Esophagus squamous epithelium (tissue), 5 donors: ENCODE measurements around the gene MAFF. TPM values are rescaled to one million over a fixed set of nuclear protein-coding genes. Genes with fewer than 3 reads are reported as not detected.

Experiments
- DNase-seq: peaks from one replicate; lab custom pipeline; 2025; lab: John Stamatoyannopoulos, UW
- H3K27ac ChIP-seq, 4 donors: fragments of 200-600 bp; sonication (generic); one replicate each; pipeline ENCODE4 v1.5.1; 2016 to 2019; ENCODE audit warnings: mild to moderate bottlenecking in 1 of 4
- H3K27me3 ChIP-seq, 4 donors: fragments of 200-600 bp; sonication (generic); 1 replicate in 3 of 4; 2 replicates in 1 of 4; pipeline versions ENCODE4 v1.5.1 to v1.6.0; 2017 to 2021; ENCODE audit warnings: antibody characterized with exemption in 1 of 4
- H3K36me3 ChIP-seq, 3 donors: fragments of 200-600 bp; sonication (generic); one replicate each; pipeline ENCODE4 v1.5.1; 2016 to 2019
- H3K4me1 ChIP-seq, 3 donors: fragments of 200-600 bp; sonication (generic); one replicate each; pipeline ENCODE4 v1.5.1; 2017 to 2019
- H3K4me3 ChIP-seq, 4 donors: fragments of 200-600 bp; sonication (generic); 1 replicate in 3 of 4; 2 replicates in 1 of 4; pipeline ENCODE4 v1.5.1; 2016 to 2019; ENCODE audit warnings: mild to moderate bottlenecking in 2 of 4, moderate library complexity in 1 of 4
- H3K9me3 ChIP-seq, 3 donors: fragments of 200-600 bp; sonication (generic); one replicate each; pipeline ENCODE4 v1.5.1; 2016 to 2019
- POLR2A ChIP-seq, 4 donors: fragments of 450-650 bp; IDR thresholded peaks; one replicate each; pipeline ENCODE4 v1.6.1; 2017; ENCODE audit warnings: antibody characterized with exemption in 4 of 4, mild to moderate bottlenecking in 4 of 4, moderate library complexity in 3 of 4
- WGBS, 2 donors: methylation state at CpG; one replicate each; pipeline ENCODE4 v1.1.5; 2018; 5-methylcytosine and 5-hydroxymethylcytosine counted together
- intact Hi-C: fragments of 100-400 bp; cut with DNase I; formaldehyde crosslinking; loops from one replicate; pipeline ENCODE4 v1.15.0; 2022
- total RNA-seq, 4 donors: library from RNA; depleted of rRNA; stranded (reverse); fragments of >200 nt; gene quantifications; one replicate each; pipeline ENCODE4 v1.1.0, GENCODE V29; 2016
- TF ChIP-seq, protein P1 (sequence below), 6 experiments: fragments of 450-650 bp in 4 of 6; fragments of 200-600 bp in 2 of 6; sonication (generic) in 2 of 6; IDR thresholded peaks; one replicate each; pipeline ENCODE4 v1.5.1; 2016 to 2019; ENCODE audit warnings: antibody characterized with exemption in 6 of 6, mild to moderate bottlenecking in 4 of 6, moderate library complexity in 4 of 6
- donor health status: DM: yes; HTN: yes; CAD: no.

Gene MAFF
- total RNA-seq, 4 donors from 2014 or later: 19.4 to 51.6 (median 40.5) TPM

DNA sequence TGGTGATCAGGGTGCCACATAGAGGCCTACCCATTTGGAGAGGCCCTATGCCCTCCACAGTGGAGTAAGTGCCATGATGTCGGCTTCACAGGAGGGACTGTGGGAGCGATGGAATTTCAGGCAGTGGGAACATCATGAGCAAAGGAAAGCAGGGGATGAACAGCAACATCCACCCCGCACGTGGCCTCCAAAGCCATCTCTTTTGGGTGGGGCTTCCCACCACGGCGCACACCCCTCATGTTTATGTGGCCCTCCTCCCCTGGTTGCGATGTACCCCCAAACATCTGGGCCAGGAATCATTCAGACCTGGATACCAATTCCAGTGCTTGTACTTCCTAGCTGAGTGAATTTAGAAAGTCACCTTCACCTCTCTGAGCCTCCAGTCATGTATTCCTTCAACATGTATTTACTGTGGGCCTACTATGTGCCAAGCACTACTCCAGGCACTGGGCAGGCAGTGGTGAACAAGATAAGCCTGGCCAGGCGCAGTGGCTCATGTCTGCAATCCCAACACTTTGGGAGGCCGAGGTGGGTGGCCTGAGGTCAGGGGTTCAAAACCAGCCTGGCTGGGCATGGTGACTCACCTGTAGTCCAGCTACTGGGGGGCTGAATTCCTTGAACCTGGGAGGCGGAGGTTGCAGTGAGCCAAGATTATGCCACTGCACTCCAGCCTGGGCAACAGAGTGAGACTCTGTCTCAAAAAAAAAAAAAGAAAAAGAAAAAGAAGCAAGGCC lies 1.8 kb upstream of the MAFF start:
- Histone ChIP-seq H3K4me3 (no peak overlapping the region), H3K36me3 (no peaks in the 10 kb centered on the region), H3K27ac (no peak overlapping the region), H3K4me1 (peaks cover 12 to 31% (median 19%) of the 10 kb centered on the region in 3 donors), H3K27me3 (no peaks in the 10 kb centered on the region), H3K9me3 (no peaks in the 10 kb centered on the region)
- no peak for DNase-seq
- intact Hi-C loops: no loop called here
- 73 to 80% methylated on average over 8 to 10 of the region's 10 CpGs for WGBS, 2 donors
- TF ChIP-seq, protein P1, sequence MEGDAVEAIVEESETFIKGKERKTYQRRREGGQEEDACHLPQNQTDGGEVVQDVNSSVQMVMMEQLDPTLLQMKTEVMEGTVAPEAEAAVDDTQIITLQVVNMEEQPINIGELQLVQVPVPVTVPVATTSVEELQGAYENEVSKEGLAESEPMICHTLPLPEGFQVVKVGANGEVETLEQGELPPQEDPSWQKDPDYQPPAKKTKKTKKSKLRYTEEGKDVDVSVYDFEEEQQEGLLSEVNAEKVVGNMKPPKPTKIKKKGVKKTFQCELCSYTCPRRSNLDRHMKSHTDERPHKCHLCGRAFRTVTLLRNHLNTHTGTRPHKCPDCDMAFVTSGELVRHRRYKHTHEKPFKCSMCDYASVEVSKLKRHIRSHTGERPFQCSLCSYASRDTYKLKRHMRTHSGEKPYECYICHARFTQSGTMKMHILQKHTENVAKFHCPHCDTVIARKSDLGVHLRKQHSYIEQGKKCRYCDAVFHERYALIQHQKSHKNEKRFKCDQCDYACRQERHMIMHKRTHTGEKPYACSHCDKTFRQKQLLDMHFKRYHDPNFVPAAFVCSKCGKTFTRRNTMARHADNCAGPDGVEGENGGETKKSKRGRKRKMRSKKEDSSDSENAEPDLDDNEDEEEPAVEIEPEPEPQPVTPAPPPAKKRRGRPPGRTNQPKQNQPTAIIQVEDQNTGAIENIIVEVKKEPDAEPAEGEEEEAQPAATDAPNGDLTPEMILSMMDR (IDR thresholded peaks at IDR 0.05): no peak
- no peak for TF ChIP-seq POLR2A (IDR thresholded peaks at IDR 0.05)

DNA sequence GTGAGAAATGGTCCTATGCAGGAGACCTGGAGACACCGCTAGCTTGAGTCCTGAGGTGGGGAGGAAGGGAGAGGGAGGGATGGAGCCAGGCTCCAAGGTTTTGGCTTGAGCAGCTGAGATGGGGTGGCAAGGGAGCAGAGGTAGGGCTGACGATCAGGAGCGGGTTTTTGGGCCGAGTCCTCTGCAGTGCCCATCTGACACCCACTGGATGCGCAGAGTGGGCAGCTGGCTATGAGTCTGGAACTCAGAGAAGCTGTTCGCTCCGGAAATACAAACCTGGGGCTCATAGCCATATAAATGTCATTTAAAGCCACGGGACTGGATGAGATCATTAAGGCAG lies 453 bp upstream of the MAFF start:
- Histone ChIP-seq H3K36me3 (peaks cover 0 to under 1% (median 0%) of the 10 kb centered on the region in 3 donors), H3K4me1 (peaks cover 12 to 42% (median 23%) of the 10 kb centered on the region in 3 donors), H3K4me3 (peak overlapping the region; percentile 66 to 96 (median 83)), H3K27ac (peak overlapping the region; percentile 92 to 100 (median 98)), H3K27me3 (no peaks in the 10 kb centered on the region), H3K9me3 (no peaks in the 10 kb centered on the region)
- intact Hi-C loops: no loop called here
- TF ChIP-seq POLR2A (IDR thresholded peaks at IDR 0.05): no peak
- TF ChIP-seq, protein P1 (IDR thresholded peaks at IDR 0.05): no peak
- no peak for DNase-seq
- 32 to 44% methylated on average over 3 to 5 of the region's 8 CpGs for whole genome bisulfite sequencing, 2 donors

DNA sequence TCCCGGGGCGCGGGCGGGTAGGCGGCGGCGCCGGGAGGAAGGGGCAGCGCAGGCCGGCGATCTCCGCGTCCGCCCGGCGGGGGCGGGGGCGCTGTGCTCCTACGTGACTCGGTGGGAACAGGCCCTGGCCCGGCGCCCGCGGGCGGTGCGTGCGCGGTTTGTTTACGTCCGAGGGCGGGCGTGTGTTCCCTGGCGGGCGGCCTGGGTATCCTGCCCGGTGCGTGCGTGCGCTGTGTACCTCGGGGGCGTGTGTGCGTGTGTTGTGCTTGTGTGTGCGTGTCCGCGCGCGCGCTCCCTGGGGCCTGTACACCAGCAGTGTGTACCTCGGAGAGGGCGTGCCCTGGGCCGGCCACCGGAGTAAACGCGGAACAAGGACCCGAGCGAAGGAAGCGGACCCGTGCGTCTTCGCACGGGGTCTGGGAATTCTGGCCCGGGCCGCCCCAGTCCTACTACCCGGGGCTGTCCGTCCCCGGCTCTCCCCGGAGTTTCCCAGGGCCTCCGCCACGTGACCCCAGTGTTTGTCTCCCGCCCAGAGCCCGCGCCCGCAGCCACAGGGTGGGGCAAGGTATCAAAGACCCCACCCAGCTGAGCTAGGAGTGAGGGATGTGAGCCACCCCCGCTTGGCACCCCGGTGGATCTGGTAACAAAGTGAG lies 769 bp downstream of the MAFF start:
- H3K27me3 ChIP-seq: no peaks in the 10 kb centered on the region
- DNase-seq: peak; percentile 31
- intact Hi-C loops: no loop called here
- peak overlapping the region; percentile 92 to 100 (median 98) for H3K27ac ChIP-seq
- H3K4me1 ChIP-seq: peaks cover 12 to 42% (median 23%) of the 10 kb centered on the region in 3 donors
- H3K4me3 ChIP-seq: peak overlapping the region; percentile 66 to 96 (median 83)
- WGBS, 2 donors: 0 to 20% methylated on average over 1 to 9 of the region's 74 CpGs
- no peaks in the 10 kb centered on the region for H3K9me3 ChIP-seq
- peaks cover 0 to 6% (median 0%) of the 10 kb centered on the region in 3 donors for H3K36me3 ChIP-seq
- TF ChIP-seq POLR2A (IDR thresholded peaks at IDR 0.05): no peak
- TF ChIP-seq, protein P1 (IDR thresholded peaks at IDR 0.05): peak in 4 of 6 experiments; percentile 1 to 37 (median 18)

DNA sequence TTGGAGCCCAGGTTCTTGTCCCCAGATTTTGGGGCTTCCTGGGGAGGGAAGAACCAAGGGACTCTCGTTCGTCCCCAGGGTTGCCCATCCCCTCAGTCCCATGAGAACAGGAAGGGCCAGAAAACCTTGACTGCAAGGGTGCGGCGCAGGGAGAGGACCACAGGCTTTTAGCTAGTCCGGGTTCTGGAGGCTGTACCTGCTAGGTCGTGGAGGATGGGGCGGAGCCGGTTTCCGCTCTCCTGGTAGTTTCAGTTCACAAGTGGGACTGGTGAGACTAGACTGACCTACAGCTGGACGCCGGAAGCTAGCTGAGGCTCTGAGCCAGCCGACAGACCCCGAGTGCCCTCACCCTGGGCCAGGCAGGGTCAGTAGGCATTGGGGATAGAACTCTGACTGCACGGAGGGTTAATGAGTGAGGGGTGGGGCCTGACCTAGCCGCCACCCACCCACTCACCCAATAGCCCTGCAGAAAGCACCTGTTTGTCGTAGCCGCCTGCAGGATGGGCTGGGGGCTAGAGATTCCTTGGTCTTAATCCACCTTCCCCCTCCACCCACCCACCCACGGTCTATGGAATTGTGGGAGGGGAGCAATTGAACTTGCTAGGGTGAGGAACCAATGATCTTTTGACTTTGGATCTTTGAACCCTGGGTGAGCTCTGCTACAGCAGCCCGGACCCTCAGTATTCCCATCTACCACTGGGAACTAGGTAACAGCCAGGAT lies 1.5 kb downstream of the MAFF start:
- WGBS, 2 donors: 0% methylated on average over 5 of the region's 19 CpGs; no CpG with 5 or more reads in 1 of the 2 donors
- intact Hi-C loops: no loop called here
- H3K27me3 ChIP-seq: no peaks in the 10 kb centered on the region
- peak overlapping the region; percentile 92 to 100 (median 98) for H3K27ac ChIP-seq
- peaks cover 0 to 6% (median 0%) of the 10 kb centered on the region in 3 donors for H3K36me3 ChIP-seq
- TF ChIP-seq, protein P1 (IDR thresholded peaks at IDR 0.05): no peak
- peak in 2 of 4 donors; percentile 11 to 54 for TF ChIP-seq POLR2A (IDR thresholded peaks at IDR 0.05)
- DNase-seq: no peak
- no peaks in the 10 kb centered on the region for H3K9me3 ChIP-seq
- H3K4me3 ChIP-seq: peak overlapping the region; percentile 66 to 96 (median 83)
- peaks cover 12 to 42% (median 23%) of the 10 kb centered on the region in 3 donors for H3K4me1 ChIP-seq
